Activated CD4-positive, alpha-beta T cell treated with anti-CD3 and anti-CD28 coated beads, Interleukin-10, Interleukin-2, amounts not matched to agents 100 ng/mL and 50 ng/mL, durations not matched to agents 16 hours and 8 hours (primary cell): Measurements from ENCODE around the gene KCND2.
"Not testable (repeated sequence)": the region's sequence is repeated elsewhere in the genome, so short reads cannot be mapped to it uniquely, and the experiment has no call there.

Experiments
- DNase-seq: peaks from one replicate; pipeline ENCODE4 v3.0.0-alpha.2; 2020

The KCND2 gene

GRCh38 chr7:120272701-120273475 lies at the start of gene KCND2:
KCND2 (plus strand) TSS chr7:120273175.
- no peak for DNase-seq

GRCh38 chr7:120226188-120226587 lies 46.8 kb upstream of the KCND2 start:
- DNase-seq, result no peak

- no peak for DNase-seq
These were observed 45.7 kb upstream of the KCND2 start for GRCh38 chr7:120227255-120227654.

GRCh38 chr7:120229084-120229483 lies 43.9 kb upstream of the KCND2 start:
- DNase-seq, result no peak

- DNase-seq, result no peak
These were observed 39.6 kb upstream of the KCND2 start for GRCh38 chr7:120233338-120233737.

- DNase-seq, result not testable (repeated sequence)
These were observed 32.6 kb upstream of the KCND2 start for GRCh38 chr7:120240350-120240749.

- DNase-seq, result no peak
These were observed 31.0 kb upstream of the KCND2 start for GRCh38 chr7:120241973-120242372.

GRCh38 chr7:120254845-120255244 lies 18.1 kb upstream of the KCND2 start:
- no peak for DNase-seq

- DNase-seq, result no peak
These were observed 16.5 kb upstream of the KCND2 start for GRCh38 chr7:120256344-120257070.

- no peak for DNase-seq
These were observed 13.6 kb upstream of the KCND2 start for GRCh38 chr7:120259386-120259785.

GRCh38 chr7:120260111-120260510 lies 12.9 kb upstream of the KCND2 start:
- DNase-seq, result no peak

GRCh38 chr7:120272261-120272660 lies 714 bp upstream of the KCND2 start:
- DNase-seq, result peak; percentile 34

- peak; percentile 5 for DNase-seq
These were observed 551 bp downstream of the KCND2 start for GRCh38 chr7:120273476-120273975.

- DNase-seq, result no peak
These were observed 1.5 kb downstream of the KCND2 start for GRCh38 chr7:120274482-120274881.

- DNase-seq, result no peak
These were observed 1.9 kb downstream of the KCND2 start for GRCh38 chr7:120274899-120275298.

- no peak for DNase-seq
These were observed 3.7 kb downstream of the KCND2 start for GRCh38 chr7:120276720-120277119.

- DNase-seq, result no peak
These were observed 5.8 kb downstream of the KCND2 start for GRCh38 chr7:120278773-120279172.

- no peak for DNase-seq
These were observed 7.8 kb downstream of the KCND2 start for GRCh38 chr7:120280743-120281142.

GRCh38 chr7:120293027-120293426 lies 20.1 kb downstream of the KCND2 start:
- DNase-seq, result no peak

- no peak for DNase-seq
These were observed 29.2 kb downstream of the KCND2 start for GRCh38 chr7:120302190-120302589.

- DNase-seq, result no peak
These were observed 30.1 kb downstream of the KCND2 start for GRCh38 chr7:120303105-120303504.

GRCh38 chr7:120304674-120305073 lies 31.7 kb downstream of the KCND2 start:
- DNase-seq, result no peak

GRCh38 chr7:120307991-120308545 lies 35.1 kb downstream of the KCND2 start:
- DNase-seq, result no peak
